OCI-LY1 (cell line): ENCODE measurements around the gene GLDC.

Experiments used
- CTCF ChIP-seq: fragments of 200-600 bp; sonication (generic), shearing (Covaris generic); IDR thresholded peaks from 2 replicates; pipeline ENCODE4 v1.5.1; 2017; ENCODE audit warnings: mild to moderate bottlenecking, antibody characterized with exemption, low read length, moderate library complexity, mixed read lengths
- EZH2 ChIP-seq: fragments of 200-600 bp; sonication (generic), shearing (Covaris generic); IDR thresholded peaks from 2 replicates; pipeline ENCODE4 v1.8.0; 2017; ENCODE audit warnings: borderline replicate concordance, mixed run types, mild to moderate bottlenecking, antibody characterized with exemption, low read length, moderate library complexity, mixed read lengths

DNA sequence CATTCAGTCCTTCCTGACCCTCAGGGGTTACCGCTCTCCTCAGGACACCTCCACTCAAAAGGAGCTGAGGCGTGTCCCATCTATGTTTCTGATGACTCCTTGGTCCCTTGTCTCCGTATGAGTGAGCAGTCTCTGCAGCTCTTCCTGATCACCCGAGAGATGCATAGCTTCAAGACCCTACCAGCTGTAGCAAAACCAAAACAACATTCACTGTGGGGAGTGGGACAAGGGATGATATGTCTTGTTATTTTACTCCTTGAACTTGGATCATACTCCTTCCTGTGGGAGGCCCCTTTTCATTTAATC lies 14.4 kb downstream of the GLDC start:
- TF ChIP-seq CTCF (no peak), EZH2 (no peak)
